Activated CD4-positive, alpha-beta T cell treated with anti-CD3 and anti-CD28 coated beads, Interleukin-2, Interleukin-4, amounts not matched to agents 100 ng/mL and 50 ng/mL, durations not matched to agents 16 hours and 8 hours (primary cell): ENCODE measurements around the gene MACROD1.

Source experiments
- DNase-seq: peaks from one replicate; pipeline ENCODE4 v3.0.0-alpha.2; 2020; ENCODE audit warnings: low spot score

Gene MACROD1

DNA sequence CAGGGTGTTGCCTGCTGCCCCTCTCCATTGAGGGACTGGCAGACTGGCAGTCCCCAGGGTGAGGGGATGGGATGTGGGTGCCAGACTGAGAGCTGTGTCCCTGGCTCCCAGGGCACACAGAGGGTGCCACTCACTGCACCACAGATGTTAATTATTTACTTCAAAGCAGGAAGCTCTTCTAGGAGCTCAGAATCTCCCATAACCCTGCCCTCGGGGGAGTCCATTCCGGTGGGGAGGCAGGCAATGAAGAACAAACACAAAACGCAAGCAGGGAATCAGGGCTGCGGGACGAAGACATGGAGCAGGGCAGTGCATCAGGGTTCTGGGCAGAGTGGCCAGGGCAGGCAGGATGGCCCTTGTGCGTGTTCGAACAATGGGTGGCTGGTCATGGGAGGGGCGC is 154.5 kb downstream of the MACROD1 start:
- no peak for DNase-seq

DNA sequence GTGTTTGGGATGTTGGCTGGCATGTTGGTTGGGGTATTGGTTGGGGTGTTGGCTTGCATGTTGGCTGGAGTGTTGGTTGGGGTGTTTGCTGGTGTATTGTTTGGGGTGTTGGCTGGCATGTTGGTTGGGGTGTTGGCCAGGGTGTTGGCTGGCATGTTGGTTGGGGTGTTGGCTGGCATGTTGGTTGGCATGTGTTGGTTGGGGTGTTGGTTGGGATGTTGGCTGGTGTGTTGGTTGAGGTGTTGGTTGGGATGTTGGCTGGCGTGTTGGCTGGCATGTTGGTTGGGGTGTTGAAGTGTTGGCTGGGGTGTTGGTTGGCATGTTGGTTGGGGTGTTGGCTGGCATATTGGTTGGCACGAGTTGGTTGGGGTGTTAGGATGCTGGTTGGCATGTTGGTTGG is 155.1 kb downstream of the MACROD1 start:
- DNase-seq: no peak

DNA sequence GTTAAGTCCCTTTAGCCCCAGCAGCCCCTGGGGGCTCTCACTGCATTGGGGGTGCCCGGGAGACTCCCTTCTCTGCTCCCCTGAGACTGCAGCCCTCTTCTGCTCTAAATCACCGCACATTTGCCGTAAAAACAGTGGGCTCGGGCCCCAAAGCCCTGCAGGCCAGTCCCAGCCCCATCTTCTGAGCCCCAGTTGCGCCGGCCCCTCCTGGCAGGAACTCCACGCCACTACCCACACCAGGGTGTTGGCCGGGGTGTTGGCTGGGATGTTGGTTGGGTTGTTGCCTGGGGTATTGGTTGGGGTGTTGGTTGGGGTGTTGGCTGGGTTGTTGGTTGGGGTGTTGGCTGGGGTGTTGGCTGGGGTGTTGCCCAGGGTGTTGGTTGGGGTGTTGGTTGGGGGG is 156.2 kb downstream of the MACROD1 start:
- DNase-seq: no peak

DNA sequence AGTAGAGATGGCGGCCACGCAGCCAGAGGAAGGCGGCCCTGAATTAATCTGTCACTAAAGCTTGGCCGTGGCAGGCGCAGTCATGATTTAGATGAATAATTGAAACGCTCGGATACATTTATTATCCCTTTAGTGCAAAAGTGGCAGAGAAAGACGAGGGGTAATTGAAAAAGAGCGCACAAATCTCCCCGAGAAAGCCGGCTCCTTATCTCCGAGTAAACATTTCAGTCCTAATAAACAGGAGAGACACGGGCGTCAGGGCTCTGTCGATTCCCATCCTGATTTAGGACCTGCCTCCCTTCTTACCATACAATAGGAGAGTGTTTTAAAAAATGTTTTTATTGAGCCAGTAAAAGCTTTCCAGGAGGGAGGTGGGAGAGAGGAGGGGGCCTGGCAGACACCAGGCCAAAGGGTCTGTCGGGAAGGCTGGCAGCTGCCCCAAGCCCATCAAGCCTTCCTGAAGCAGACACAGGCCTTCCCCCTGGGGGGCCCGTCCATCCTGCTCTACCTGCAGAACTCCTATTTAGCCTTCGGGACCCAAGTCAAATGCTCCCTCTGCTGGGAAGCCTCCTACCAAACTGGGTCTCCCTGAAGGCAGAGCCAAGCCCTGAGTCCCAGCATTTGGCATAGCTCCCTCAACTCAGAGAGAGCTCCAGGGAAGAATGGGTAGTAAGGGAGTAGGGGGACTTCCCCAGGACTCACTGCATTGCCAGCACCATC is 156.8 kb downstream of the MACROD1 start:
- DNase-seq: no peak

DNA sequence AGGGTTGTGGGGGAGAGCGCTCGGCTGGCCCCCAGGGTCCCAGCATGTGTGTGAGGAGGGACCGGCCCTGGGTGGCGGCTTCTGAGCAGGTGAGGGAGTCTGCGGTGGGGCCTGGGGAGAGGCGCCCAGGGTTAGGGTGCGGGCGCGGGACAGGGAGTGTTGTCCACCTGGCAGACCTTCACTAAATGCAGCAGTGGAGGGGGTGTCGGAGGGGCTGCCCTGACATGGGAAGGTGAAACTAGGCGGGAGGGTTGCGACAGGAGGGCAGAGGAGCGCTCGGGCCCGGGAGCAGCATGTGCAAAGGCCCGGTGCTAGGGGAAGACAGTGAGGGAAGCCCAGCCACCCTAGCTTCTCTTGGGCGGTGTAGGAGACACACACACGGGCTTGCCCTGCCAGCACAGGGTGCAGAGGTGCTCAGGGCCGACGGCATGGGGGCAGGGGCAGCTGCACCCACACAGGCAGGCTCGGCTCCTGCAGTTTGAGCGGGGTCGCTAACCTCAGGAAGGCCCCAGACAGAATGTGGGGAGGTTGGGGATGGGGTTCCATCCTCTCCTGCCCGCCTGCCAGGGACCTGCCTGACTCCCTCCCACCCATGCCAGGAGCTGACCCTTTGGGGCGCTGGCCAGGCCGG is 157.5 kb downstream of the MACROD1 start:
- no peak for DNase-seq

DNA sequence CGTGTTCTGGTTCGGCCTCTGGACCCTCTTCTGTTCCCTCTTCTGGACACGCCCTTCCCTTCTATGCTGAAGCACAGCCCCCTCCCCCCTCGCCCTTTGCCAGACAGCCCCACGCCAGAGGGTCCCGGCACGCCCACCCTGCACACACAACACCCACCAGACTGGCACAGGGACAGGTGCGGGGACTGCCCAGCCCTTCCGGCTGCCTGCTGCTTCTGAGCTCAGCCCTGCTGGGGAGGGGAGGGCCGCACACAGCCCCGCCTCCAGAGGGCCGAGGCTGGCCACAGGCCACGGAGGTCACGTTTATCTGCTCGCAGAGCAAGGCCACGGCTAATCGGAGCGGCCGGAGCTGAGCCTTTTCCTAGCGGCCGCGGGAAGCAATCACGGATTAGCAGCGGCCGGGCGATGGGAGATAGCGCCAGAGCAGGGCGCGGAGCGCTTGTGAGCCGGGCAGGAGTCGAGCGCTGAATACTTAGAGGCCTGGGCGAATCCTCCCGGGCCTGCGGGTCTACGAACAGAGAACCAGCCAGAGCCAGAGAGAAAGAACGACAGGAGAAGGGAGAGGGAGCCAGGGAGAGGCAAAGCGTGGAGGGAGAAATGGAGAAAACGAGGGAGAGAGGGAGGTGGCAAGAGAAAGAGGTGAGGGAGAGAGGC is 158.2 kb downstream of the MACROD1 start:
- no peak for DNase-seq

DNA sequence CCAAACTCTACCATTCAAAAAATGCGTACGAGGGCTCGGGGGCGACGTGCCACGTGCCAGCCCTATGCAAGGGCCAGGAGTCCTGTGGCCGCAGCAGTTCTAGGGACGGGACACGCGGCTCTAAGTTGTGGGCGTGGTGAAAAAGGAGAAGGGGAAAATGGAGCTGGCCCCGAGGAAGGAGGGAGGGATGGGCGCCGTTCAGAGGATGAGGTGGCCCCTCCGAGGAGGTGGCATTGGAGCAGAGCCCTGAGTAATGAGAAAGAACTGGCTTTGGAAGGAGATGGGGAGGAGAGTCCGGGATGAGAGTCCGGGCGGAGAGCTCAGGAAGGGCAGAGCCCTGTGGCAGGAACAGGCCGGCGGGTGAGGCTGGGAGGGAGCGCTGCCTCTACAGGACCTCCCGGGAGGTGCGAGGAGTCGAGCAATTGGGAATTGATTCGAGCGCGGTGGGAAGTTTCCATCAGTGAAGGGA is 158.7 kb downstream of the MACROD1 start:
- DNase-seq: no peak

DNA sequence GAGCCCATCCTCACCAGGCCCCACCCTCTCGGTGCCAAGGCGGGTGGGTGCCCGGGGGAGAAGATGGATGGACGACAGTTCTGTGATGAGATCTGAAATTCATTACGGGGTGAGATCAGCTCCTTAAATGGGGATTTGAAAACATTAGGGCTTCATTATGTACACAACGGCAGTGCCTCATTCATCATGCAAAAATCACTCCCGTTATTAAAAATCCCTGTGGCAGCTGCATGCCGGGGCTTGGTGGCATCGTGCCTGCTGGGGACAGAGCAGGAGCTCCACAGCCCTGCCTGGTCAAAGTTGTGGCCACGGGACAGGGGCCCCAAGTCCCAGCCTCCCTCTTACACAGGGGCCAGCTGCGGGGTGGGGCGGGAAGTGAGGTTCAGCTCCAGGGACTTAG is 159.5 kb downstream of the MACROD1 start:
- DNase-seq: no peak

DNA sequence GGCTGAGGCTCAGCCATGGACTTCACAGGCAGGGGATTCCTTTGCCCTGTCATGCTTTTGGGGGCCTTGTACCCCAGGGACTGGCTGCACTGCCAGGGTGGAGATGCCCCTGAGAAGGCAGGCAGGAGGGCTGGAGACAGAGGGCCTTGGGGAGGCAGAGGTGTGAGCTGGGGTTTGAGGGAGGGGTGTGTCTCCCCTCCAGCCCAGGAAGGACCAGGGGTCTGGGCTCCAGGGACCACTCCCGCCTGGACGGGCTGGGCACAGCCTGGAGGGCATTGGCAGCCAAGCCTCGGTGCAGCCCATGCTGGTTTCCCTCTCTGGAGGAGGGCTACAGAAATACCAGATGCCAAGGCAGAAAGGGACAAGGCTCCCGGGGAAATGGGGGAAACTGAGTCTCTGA is 160.2 kb downstream of the MACROD1 start:
- DNase-seq: no peak

DNA sequence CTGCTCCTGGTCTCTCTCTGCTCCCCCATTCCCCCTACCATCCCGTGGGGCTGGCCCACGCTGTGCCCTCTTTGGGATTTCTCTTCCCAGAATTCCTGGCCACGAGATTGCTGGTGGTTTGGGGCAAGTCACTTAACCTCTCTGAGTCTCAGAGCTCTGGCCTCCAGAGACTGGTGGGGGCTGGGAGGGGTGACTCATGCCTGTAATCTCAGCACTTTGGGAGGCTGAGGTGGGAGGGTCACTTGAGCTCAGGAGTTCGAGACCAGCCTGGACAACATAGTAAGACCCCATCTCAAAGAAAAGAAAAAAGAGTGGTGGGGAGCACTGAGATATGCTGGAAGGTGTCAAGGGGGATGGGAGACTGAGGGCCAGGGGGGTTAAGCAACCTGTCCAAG is 161.3 kb downstream of the MACROD1 start:
- no peak for DNase-seq

DNA sequence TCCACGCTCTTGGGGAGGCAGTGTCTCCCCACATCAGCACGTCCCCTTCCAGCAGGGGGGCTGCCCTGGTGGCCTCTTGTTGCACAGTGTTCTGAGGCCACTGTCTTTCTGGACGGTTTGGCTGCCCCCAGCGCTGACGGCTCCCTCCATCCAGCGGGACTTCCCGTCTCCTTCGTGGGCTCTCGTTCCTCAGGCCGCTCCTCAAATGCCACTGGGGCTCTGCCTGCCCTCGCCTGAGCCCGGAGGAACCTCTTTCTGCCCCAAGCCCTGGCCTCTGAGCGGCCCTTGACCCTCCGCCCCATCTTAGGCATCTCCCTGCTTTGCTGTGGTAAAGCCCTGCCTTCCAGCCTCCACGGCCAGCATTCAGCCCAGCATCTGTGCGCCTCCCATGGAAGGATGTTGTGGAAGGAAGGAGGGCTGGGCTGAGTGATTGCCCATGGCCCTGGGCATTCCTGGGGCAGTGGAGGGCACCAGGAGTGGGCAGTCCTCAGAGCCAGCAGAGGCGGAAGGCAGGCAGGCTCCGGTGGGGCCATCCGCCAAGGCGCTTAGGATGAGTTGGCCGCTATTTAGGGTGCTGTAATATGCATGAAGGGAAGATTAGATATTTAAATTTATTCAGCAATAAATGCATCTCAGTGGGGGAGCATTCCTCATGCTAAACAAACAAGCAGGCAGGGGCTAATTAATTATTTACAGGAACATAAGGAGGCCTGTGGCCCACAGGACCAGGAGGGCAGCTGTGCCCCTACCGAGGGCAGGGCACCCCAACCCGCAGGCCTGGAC is 161.9 kb downstream of the MACROD1 start:
- DNase-seq: no peak

DNA sequence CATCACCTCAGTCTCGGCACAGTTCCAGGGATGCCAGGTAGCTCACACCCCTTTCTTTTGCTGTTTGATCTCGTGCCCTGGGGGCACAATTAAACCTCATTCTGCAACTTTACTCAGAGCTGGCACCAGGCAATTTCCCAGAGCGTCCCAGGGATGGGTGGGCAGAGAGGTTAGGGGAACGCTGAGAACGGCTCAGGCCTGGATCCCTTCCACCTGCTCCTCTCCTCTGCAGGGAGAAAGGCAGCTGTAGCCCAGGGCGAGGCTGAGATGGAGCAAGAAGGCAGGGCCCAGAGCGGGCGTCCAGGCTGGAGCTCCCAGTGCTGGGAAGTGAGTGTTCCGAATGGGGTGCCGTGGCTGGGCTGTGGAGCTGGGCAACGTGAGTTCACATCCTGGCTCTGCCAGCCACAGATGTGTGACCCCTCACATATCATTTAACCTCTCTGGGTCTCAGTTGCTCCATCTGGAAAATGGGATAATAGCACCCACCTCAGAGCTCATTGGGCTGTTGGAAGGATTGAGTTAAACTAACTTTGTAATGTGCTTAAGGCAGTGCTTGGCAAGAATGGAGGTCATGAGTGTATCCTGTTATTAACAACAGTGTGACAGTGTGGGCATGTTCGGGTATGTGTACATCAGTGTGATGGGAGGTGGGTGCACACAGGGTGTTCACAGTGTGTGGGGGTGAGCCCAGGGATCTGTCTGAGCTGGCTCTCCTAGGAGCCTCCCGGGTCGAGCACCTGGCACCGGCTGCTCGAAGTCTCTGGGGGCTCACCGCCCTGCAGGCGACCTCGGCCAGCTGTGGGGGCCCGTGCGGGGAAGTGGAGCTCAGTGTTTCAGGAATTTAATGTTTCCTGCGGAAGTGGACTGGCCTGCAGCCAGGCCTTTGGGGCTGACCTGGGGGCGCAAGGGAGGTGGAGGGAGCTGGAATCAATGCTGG is 164.2 kb downstream of the MACROD1 start:
- DNase-seq: no peak

DNA sequence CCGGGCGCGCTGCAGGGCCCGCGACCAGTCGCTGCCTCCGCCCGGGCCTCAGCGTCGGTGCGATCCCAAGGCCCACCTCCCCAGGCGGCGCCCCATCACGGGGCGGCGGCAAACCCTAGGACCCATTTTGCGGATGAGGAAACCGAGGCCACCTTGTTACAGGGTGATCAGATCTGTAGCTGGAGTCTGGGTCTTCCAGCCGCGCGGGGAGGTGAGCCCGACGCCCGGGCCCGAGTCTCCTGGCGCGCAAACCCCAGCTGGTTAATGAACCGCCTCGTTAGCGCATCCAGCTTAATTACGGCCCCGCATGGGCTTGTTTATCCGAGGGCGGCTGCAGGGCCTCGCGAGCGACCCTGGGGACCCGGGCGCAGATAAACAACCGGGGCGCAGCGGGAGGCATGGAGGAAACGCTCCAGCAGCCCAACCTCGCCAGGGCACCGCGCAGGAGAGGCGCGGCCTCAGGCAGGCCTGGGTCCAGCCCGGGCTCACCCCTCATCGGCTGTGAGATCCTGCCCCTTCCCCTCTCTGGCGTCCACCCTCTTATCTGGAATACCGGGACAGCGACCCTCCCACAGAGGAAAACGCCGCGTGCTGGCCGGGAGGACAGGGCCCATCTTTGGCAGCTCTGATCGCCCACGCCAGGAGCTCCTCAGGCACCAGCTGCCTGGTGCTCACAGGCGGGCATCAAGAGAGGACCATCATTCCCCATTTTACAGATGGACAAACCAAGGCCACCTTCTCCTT is 165.0 kb downstream of the MACROD1 start:
- DNase-seq: no peak

DNA sequence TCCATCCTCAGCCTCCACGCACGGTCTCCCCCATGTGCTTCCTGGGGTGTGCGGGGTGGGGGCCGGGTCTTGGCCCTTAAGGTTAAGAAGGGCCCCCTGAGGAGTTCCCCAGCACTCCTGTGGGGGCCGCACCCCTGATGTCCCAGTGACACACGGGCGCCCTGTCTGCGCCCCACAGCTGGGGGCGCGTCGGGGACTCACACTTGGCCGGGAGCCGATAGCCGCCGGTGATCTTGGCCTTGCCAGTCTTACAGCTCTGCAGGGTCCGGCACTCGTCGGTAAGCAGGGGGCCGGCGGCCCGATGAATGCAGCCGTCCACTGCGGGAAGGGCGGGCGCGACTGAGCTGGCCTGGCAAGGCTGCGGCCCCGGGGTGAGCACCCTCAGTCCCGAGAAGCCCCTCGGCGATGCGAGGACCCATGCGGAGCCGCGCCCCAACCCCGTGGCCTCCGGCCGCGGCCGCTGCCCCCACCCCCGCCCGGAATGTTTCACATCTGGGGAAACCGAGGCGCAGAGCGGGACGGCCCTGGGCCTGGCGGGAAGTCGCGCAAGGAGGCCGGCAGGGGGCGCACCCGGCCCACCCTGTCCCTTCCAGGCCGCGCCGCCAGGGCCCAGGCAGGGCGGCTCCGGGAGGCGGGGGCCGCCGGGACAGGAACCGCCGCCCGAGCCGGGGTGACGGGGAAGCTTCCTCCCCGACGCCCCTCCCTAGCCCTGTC is 165.7 kb downstream of the MACROD1 start:
- peak; percentile 69 for DNase-seq

DNA sequence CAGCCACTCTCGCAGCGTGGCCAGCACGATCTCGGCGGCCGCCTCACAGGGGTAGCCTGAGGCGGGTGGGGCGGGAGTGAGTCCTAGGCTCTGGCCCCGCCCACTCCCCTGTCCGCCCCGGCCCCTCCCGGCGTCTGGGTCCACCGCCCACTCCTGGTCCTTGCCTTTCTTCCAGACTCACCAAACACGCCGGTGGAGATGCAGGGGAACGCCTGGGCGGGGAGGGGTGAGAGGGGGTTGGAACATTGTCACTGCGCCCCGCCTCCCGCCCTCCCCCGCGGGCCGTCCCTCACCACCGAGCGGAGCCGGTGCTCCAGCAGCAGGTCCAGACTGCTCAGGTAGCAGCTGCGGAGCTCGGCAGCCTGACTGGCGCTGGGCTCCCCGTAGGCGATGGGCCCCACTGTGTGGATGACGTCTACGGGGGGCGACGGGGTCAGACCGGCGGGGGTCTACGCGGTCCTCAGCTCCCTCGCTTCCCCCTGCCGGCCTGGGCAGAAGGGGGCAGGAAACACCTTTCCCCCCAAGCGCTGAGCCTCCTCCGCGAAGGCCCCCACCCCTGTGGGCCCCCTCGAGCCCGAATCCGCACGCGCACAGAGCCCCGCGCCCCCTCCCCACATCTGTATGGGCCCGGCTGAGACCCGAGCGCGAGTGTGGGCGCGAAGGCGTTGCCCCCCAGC is 166.4 kb downstream of the MACROD1 start:
- DNase-seq: peak; percentile 43

DNA sequence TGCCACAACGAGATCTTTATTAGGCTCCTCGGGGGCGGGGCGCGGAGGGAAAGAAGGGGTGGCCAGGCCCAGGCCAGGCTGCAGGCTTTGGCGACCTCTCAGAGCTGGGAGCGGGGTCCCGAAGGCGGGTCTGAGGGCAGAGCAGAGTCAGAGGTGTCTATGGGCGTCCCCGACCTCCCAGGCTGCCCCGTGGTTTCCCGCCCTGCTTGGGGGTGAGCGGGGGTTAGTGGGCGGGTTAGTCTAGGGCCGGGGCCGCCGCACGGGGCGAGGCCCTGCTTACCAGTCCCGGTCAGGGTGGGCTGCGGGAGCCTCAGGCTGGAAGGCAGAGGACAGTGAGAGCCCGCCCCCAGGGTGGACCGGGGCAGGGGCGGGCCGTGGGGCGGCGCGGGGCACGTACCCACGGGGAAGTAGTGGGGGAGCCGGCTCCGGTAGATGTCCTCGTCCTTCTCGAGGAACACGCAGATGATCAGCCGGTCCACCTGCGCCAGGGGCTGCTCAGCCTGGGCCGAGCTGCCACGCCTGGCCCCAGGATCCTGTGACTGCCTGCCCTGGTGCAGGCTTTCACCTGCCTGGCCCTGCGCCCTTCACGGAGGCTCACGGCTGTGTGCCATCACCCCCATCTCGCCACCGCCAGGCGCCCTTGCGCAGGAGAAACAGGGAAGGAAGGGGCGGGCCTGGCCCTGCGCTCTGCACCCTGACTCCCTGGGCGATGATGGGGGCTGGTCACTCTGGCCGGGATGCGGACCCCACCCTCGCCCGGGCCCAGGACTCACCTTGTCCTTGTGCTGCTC is 167.2 kb downstream of the MACROD1 start:
- no peak for DNase-seq

DNA sequence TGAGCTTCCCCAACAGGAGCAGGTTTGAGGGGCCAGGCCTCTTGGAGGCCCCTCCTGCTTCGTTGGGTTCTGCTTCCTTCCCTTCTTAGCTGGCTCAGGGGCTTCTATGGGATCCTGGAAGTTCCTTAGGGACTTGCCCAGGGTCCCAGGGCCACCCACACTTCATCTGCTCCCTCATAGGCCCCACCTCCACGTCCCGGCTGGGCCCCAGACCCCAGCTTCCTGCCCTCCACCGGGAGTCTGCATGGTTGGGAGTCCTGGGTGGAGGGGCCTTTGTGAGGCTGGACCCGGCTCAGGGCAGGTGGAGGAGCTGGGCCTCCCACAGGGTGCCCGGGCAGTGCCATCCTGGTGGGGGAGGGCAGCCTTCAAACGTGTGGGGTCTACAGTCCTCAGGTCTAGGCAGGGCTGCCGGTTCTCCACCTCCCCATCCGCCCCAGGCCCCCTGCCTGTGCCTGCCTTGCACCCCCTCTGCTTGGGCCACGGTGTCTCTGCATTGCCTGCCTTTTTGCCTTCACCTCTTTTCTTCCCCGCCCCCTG is 168.0 kb downstream of the MACROD1 start:
- DNase-seq: no peak

DNA sequence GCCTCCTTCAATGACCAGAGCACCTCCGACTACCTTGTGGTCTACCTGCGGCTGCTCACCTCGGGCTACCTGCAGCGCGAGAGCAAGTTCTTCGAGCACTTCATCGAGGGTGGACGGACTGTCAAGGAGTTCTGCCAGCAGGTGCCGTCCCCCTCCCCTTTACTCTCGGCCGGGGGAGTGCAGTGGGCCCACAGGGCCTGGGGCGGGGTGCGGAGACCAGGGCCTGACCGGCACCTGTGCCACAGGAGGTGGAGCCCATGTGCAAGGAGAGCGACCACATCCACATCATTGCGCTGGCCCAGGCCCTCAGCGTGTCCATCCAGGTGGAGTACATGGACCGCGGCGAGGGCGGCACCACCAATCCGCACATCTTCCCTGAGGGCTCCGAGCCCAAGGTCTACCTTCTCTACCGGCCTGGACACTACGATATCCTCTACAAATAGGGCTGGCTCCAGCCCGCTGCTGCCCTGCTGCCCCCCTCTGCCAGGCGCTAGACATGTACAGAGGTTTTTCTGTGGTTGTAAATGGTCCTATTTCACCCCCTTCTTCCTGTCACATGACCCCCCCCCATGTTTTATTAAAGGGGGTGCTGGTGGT is 168.7 kb downstream of the MACROD1 start:
- DNase-seq: no peak
